ENCODE data around the gene PDZD2. TPM values are rescaled to one million over a fixed set of nuclear protein-coding genes. Genes with fewer than 3 reads are reported as not detected.

PDZD2 gene
- total RNA-seq, 1 donor from 2014 or later: 1.1 TPM

DNA sequence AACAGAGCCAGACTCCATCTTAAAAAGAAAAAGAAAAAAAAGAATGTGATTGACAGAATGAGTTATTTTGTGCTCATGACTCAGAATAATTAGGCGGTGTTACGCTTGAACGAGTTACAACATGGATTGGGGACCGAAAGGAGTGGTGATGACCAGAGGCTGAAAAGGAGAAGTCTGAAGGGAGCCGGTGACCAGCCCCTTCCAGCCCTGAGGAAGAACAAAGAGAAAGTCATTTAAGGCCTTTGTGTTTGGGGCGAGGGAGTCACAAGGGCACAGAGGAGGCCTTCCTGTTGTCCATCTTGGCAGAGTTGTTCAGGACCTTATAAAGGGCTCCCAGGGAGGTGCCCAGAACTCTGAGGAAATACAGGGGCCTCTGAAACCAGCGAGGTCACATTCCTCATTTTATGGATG lies 403.6 kb downstream of the PDZD2 start:
- TF ChIP-seq CTCF (IDR thresholded peaks at IDR 0.05) (no peak), EZH2phosphoT487 (IDR thresholded peaks at IDR 0.05) (no peak), EZH2 (IDR thresholded peaks at IDR 0.05) (no peak)
- H3K36me3 Mint-ChIP-seq: peaks cover 5% of the 10 kb centered on the region
- Histone ChIP-seq H3K27ac (no peak overlapping the region), H3K9me3 (ENCODE audit: low read depth) (no peaks in the 10 kb centered on the region), H3K4me3 (no peak overlapping the region), H3K79me2 (ENCODE audit: low read depth) (no peaks in the 10 kb centered on the region), H3K9ac (no peak overlapping the region), H3F3A (ENCODE audit: low read depth) (peaks cover 7% of the 10 kb centered on the region), H4K20me1 (ENCODE audit: low read depth) (no peaks in the 10 kb centered on the region), H3K4me2 (no peak overlapping the region), H3K36me3 (no peaks in the 10 kb centered on the region), H2AFZ (replicated peaks) (no peak overlapping the region), H3K27me3 (no peaks in the 10 kb centered on the region), H3K4me1 (peaks cover 6% of the 10 kb centered on the region)
- H3K4me1 Mint-ChIP-seq: peaks cover 28% of the 10 kb centered on the region
- peak overlapping the region; percentile 43 for H3K4me3 Mint-ChIP-seq
- peak; percentile 26 for DNase-seq (ENCODE audit: low spot score)
- peaks cover 25% of the 10 kb centered on the region for H3K9me3 Mint-ChIP-seq
- H3K27ac Mint-ChIP-seq: peak overlapping the region; percentile 88
- H3K27me3 Mint-ChIP-seq (ENCODE audit: insufficient read depth, low read depth): peaks cover 11% of the 10 kb centered on the region

- Histone ChIP-seq H3K79me2 (ENCODE audit: low read depth) (no peaks in the 10 kb centered on the region), H4K20me1 (ENCODE audit: low read depth) (no peaks in the 10 kb centered on the region), H3K4me2 (no peak overlapping the region), H3F3A (ENCODE audit: low read depth) (peaks cover 7% of the 10 kb centered on the region), H3K27ac (no peak overlapping the region), H3K9ac (no peak overlapping the region), H3K9me3 (ENCODE audit: low read depth) (no peaks in the 10 kb centered on the region), H3K36me3 (no peaks in the 10 kb centered on the region), H3K4me1 (peaks cover 6% of the 10 kb centered on the region), H2AFZ (replicated peaks) (no peak overlapping the region), H3K4me3 (no peak overlapping the region), H3K27me3 (no peaks in the 10 kb centered on the region)
- DNase-seq (ENCODE audit: low spot score): no peak
- Mint-ChIP-seq H3K27me3 (ENCODE audit: insufficient read depth, low read depth) (peaks cover 11% of the 10 kb centered on the region), H3K27ac (peak overlapping the region; percentile 78), H3K36me3 (peaks cover 4% of the 10 kb centered on the region), H3K4me1 (peaks cover 28% of the 10 kb centered on the region), H3K4me3 (no peak overlapping the region), H3K9me3 (peaks cover 25% of the 10 kb centered on the region)
- TF ChIP-seq CTCF (IDR thresholded peaks at IDR 0.05): no peak
- no peak for TF ChIP-seq EZH2phosphoT487 (IDR thresholded peaks at IDR 0.05)
- no peak for TF ChIP-seq EZH2 (IDR thresholded peaks at IDR 0.05)
Observed at GRCh38 chr5:32043105-32043504, 404.2 kb downstream of the PDZD2 start.

DNA sequence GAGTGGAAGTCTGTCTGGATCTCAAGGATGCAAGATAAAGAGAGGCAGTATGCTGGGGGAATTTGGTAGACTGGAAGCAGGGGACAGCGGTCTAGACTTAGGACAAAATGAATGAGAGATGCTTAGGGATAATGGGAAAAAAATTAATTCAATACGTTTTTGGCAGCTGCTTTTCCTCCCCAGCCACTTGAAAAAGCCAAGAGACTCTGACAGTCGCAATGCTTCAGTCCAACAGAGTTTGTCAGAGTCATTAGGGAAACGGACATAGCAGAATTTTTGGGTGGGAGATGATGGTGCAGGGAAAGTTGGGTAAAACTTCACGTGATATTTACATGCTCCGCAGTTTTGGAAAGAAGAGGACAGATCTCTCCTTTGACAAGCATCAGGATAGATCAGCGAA lies 405.5 kb downstream of the PDZD2 start:
- Histone ChIP-seq H2AFZ (replicated peaks) (no peak overlapping the region), H3K9me3 (ENCODE audit: low read depth) (no peaks in the 10 kb centered on the region), H3F3A (ENCODE audit: low read depth) (peaks cover 7% of the 10 kb centered on the region), H3K4me3 (no peak overlapping the region), H3K4me1 (peaks cover 6% of the 10 kb centered on the region), H3K9ac (no peak overlapping the region), H3K4me2 (no peak overlapping the region), H3K27ac (no peak overlapping the region), H3K27me3 (no peaks in the 10 kb centered on the region), H4K20me1 (ENCODE audit: low read depth) (no peaks in the 10 kb centered on the region), H3K36me3 (no peaks in the 10 kb centered on the region), H3K79me2 (ENCODE audit: low read depth) (no peaks in the 10 kb centered on the region)
- H3K9me3 Mint-ChIP-seq: peaks cover 19% of the 10 kb centered on the region
- TF ChIP-seq EZH2 (IDR thresholded peaks at IDR 0.05): no peak
- no peak for TF ChIP-seq EZH2phosphoT487 (IDR thresholded peaks at IDR 0.05)
- TF ChIP-seq CTCF (IDR thresholded peaks at IDR 0.05): no peak
- DNase-seq (ENCODE audit: low spot score): no peak
- peaks cover 2% of the 10 kb centered on the region for H3K36me3 Mint-ChIP-seq
- H3K27me3 Mint-ChIP-seq (ENCODE audit: insufficient read depth, low read depth): peaks cover 10% of the 10 kb centered on the region
- H3K4me3 Mint-ChIP-seq: no peak overlapping the region
- H3K27ac Mint-ChIP-seq: peak overlapping the region; percentile 27
- H3K4me1 Mint-ChIP-seq: peaks cover 28% of the 10 kb centered on the region

Measured in neural progenitor cell (in vitro differentiated cells).